Measurements from ENCODE around the gene NTN1. TPM values are rescaled to one million over a fixed set of nuclear protein-coding genes. Genes with fewer than 3 reads are reported as not detected.

The NTN1 gene
- total RNA-seq, 3 donors from 2014 or later = 2.2 to 3.7 (median 3.3) TPM

DNA sequence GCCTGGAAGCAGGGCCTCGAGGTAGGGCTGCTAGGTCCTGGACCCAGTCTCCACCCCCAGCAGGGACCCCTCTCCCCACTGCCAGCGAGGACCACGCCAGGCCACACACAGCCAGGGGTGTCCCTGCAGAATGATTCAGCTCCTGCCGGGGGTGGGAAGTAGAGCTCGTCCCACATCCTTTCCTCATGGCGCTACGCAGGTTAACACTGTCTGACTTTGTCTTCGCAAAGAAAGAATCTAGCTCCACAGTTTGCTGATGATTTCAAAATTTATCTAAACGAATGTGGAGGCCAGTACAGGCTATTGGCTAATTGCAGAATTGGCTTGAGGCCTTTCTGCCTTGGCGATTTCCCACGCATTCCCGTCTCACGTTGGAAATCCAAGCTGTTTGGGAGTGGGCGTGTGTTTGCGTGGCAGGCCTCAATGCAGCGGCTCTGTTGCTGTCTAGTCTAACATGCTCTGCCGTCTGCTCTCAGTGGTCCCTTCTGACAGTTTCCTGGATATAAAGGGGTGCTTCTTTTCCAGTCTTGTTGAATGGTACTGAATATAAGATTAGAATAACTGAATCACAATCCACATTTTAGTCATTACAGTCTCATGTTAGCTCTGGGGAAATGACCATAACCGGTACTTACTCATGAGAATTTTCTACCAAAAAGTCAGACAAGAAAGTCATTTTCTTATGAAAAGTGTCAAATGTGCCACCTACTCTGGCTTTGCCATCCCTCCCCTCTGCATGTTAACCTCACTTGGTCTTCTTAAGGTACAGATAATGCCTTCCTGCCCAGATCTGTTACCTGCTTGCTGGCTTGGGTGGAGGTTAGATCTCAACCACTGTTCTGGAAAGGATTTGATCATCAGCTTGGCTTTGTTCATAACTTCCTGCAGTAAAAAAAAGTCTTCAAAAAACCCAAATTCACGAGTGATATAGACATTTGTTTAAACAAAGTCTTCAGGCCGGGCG, 252.4 kb downstream of the NTN1 start:
- Histone ChIP-seq H3K4me3 (peak overlapping the region in 2 of 3 donors; percentile 18 to 35), H3K27ac (peak overlapping the region in 1 of 2 donors; percentile 59), H3K9me3 (no peaks in the 10 kb centered on the region), H3K36me3 (no peaks in the 10 kb centered on the region), H3K4me1 (no peaks in the 10 kb centered on the region), H3K27me3 (no peaks in the 10 kb centered on the region)
- DNase-seq (ENCODE audit: low spot score in 2 of 2) = no peak
- intact Hi-C loops (cut with DNase I; ENCODE audit: low total_unique reads) = no loop called here
- TF ChIP-seq POLR2AphosphoS5 (IDR thresholded peaks at IDR 0.05) (peak in 1 of 3 donors; percentile 21), POLR2A (IDR thresholded peaks at IDR 0.05) (no peak)

- intact Hi-C loops (cut with DNase I; ENCODE audit: low total_unique reads) = no loop called here
- TF ChIP-seq POLR2AphosphoS5 (IDR thresholded peaks at IDR 0.05) (no peak), CTCF (IDR thresholded peaks at IDR 0.05) (no peak), POLR2A (IDR thresholded peaks at IDR 0.05) (no peak)
- H3K4me3 ChIP-seq = no peak overlapping the region
- no peaks in the 10 kb centered on the region for H3K4me1 ChIP-seq
- no peak for DNase-seq (ENCODE audit: low spot score in 2 of 2)
- H3K36me3 ChIP-seq = no peaks in the 10 kb centered on the region
- no peak overlapping the region for H3K27ac ChIP-seq
- H3K27me3 ChIP-seq = no peaks in the 10 kb centered on the region
- no peaks in the 10 kb centered on the region for H3K9me3 ChIP-seq
These were observed 253.7 kb downstream of the NTN1 start for GRCh38 chr17:9274973-9275372.

- TF ChIP-seq CTCF (IDR thresholded peaks at IDR 0.05) (no peak), POLR2AphosphoS5 (IDR thresholded peaks at IDR 0.05) (no peak), POLR2A (IDR thresholded peaks at IDR 0.05) (no peak)
- Histone ChIP-seq H3K9me3 (no peaks in the 10 kb centered on the region), H3K27me3 (no peaks in the 10 kb centered on the region), H3K36me3 (no peaks in the 10 kb centered on the region), H3K27ac (no peak overlapping the region), H3K4me3 (no peak overlapping the region), H3K4me1 (no peaks in the 10 kb centered on the region)
- intact Hi-C loops (cut with DNase I; ENCODE audit: low total_unique reads) = no loop called here
- DNase-seq (ENCODE audit: low spot score in 2 of 2) = no peak
These were observed 258.6 kb downstream of the NTN1 start for GRCh38 chr17:9279893-9280292.

DNA sequence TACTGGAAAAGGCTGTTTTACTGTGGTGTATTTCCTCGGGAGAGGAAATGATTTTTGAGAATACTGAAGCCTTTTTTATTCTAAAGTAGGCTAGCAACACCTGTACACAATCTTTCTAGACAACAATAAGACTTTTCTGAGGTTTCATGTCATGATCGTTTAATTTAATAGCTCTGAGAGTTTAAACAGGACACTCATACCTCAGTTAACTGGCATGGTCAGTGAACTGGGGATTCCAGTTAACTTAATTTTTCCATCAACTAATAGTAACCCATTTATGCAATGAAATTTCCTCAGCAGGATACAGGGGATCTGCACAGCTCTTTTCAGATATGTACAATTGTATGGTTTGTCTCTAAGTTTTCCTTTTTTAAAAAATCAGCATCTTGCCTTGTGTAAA, 262.6 kb downstream of the NTN1 start:
- no peak for DNase-seq (ENCODE audit: low spot score in 2 of 2)
- Histone ChIP-seq H3K27me3 (no peaks in the 10 kb centered on the region), H3K36me3 (no peaks in the 10 kb centered on the region), H3K9me3 (no peaks in the 10 kb centered on the region), H3K4me1 (no peaks in the 10 kb centered on the region), H3K27ac (no peak overlapping the region), H3K4me3 (no peak overlapping the region)
- TF ChIP-seq POLR2A (IDR thresholded peaks at IDR 0.05) (no peak), POLR2AphosphoS5 (IDR thresholded peaks at IDR 0.05) (no peak), CTCF (IDR thresholded peaks at IDR 0.05) (no peak)
- intact Hi-C loops (cut with DNase I; ENCODE audit: low total_unique reads) = no loop called here

DNA sequence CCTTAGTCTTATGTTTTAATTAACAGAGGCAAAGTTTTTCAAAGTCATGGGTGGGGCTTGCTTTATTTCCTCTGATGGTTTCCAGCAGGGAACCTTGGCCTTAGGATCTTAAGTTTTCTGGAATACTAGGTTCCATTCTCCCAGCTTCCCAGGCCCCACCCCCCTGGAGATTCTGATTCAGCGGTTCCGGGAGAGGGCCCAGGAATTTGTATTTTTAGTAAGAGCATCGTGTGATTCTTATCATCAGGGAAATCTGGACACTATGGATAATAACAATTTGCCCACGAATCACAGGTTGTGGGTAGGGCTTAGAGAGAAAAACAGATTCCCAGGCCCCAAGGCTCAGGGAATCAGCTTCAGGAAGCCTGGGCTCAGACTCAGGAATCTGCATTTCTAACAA, 263.6 kb downstream of the NTN1 start:
- Histone ChIP-seq H3K27ac (no peak overlapping the region), H3K4me3 (no peak overlapping the region), H3K36me3 (no peaks in the 10 kb centered on the region), H3K9me3 (no peaks in the 10 kb centered on the region), H3K27me3 (no peaks in the 10 kb centered on the region), H3K4me1 (no peaks in the 10 kb centered on the region)
- TF ChIP-seq POLR2A (IDR thresholded peaks at IDR 0.05) (no peak), POLR2AphosphoS5 (IDR thresholded peaks at IDR 0.05) (no peak), CTCF (IDR thresholded peaks at IDR 0.05) (no peak)
- intact Hi-C loops (cut with DNase I; ENCODE audit: low total_unique reads) = no loop called here
- no peak for DNase-seq (ENCODE audit: low spot score in 2 of 2)

Measured in breast epithelium (tissue), 4 donors.